Endometrium (tissue), 2 donors: ENCODE results near the gene ZNF182.
"Not testable (repeated sequence)": the region's sequence is repeated elsewhere in the genome, so short reads cannot be mapped to it uniquely, and the experiment has no call there.

Experiments
- FAIRE-seq: peaks from 2 replicates; lab custom pipeline; 2012; peaks lifted over from hg19 to GRCh38; lab: Jason Lieb, UNC
- donor health status: control.
- donor health status: control.

ZNF182 gene

GRCh38 chrX:48003758-48004457, at the start of gene ZNF182:
TSS of gene ZNF182 (minus strand) at chrX:48003989. CDS start at chrX:48002609, 1,380 bp downstream.
- peak; percentile 29 for FAIRE-seq

GRCh38 chrX:48046846-48047245, 43.1 kb upstream of the ZNF182 start:
- FAIRE-seq, result no peak

GRCh38 chrX:48045410-48046311, 41.9 kb upstream of the ZNF182 start:
- FAIRE-seq, result no peak

- no peak for FAIRE-seq
These were observed 39.3 kb upstream of the ZNF182 start for GRCh38 chrX:48043056-48043455.

- no peak for FAIRE-seq
These were observed 32.1 kb upstream of the ZNF182 start for GRCh38 chrX:48035891-48036290.

- not testable (repeated sequence) for FAIRE-seq
These were observed 26.9 kb upstream of the ZNF182 start for GRCh38 chrX:48030641-48031173.

GRCh38 chrX:48030237-48030636, 26.4 kb upstream of the ZNF182 start:
- no peak for FAIRE-seq

GRCh38 chrX:48028091-48028490, 24.3 kb upstream of the ZNF182 start:
- FAIRE-seq, result no peak

GRCh38 chrX:48027545-48027944, 23.8 kb upstream of the ZNF182 start:
- FAIRE-seq, result not testable (repeated sequence)

GRCh38 chrX:48025561-48025960, 21.8 kb upstream of the ZNF182 start:
- no peak for FAIRE-seq

- FAIRE-seq, result no peak
These were observed 18.9 kb upstream of the ZNF182 start for GRCh38 chrX:48022738-48023137.

GRCh38 chrX:48022100-48022499, 18.3 kb upstream of the ZNF182 start:
- FAIRE-seq, result no peak

GRCh38 chrX:48021026-48021900, 17.5 kb upstream of the ZNF182 start:
- no peak for FAIRE-seq

- not testable (repeated sequence) for FAIRE-seq
These were observed 16.7 kb upstream of the ZNF182 start for GRCh38 chrX:48020472-48020871.

- FAIRE-seq, result peak; percentile 70
These were observed 16.1 kb upstream of the ZNF182 start for GRCh38 chrX:48019892-48020291.

GRCh38 chrX:48016583-48017310, 13.0 kb upstream of the ZNF182 start:
- FAIRE-seq, result not testable (repeated sequence)

- not testable (repeated sequence) for FAIRE-seq
These were observed 5.7 kb upstream of the ZNF182 start for GRCh38 chrX:48009445-48009960.

- not testable (repeated sequence) for FAIRE-seq
These were observed 2.9 kb upstream of the ZNF182 start, which contains the start of gene SPACA5 for GRCh38 chrX:48006688-48007087. TSS of gene SPACA5 (plus strand) at chrX:48006988. CDS start at chrX:48007803, 815 bp downstream.

- FAIRE-seq, result no peak
These were observed 427 bp downstream of the ZNF182 start for GRCh38 chrX:48003367-48003757.

- no peak for FAIRE-seq
These were observed 860 bp downstream of the ZNF182 start for GRCh38 chrX:48002929-48003328.

GRCh38 chrX:48002319-48002718, 1.5 kb downstream of the ZNF182 start:
- no peak for FAIRE-seq
